Lower lobe of right lung (tissue), 2 donors: ENCODE measurements around the gene FUNDC1. TPM values are rescaled to one million over a fixed set of nuclear protein-coding genes. Genes with fewer than 3 reads are reported as not detected.

ENCODE experiments used
- ATAC-seq, 2 donors: fragments of 200-7000 bp; cut with Tn5 transposase; one replicate each; pipeline ENCODE4 v1.9.1; 2020 to 2022; ENCODE audit warnings: mild to moderate bottlenecking in 2 of 2, moderate library complexity in 2 of 2
- DNase-seq: peaks from one replicate; pipeline ENCODE4 v3.0.0-alpha.2; 2020
- H3K27ac ChIP-seq: fragments of 200-600 bp; one replicate; pipeline ENCODE4 v1.8.0; 2022
- H3K27me3 ChIP-seq: fragments of 200-600 bp; one replicate; pipeline ENCODE4 v1.8.0; 2022; ENCODE audit warnings: low read depth
- H3K36me3 ChIP-seq: fragments of 200-600 bp; one replicate; pipeline ENCODE4 v1.8.0; 2022; ENCODE audit warnings: mild to moderate bottlenecking
- H3K4me1 ChIP-seq: fragments of 200-600 bp; one replicate; pipeline ENCODE4 v1.8.0; 2022
- H3K4me3 ChIP-seq: fragments of 200-600 bp; one replicate; pipeline ENCODE4 v1.8.0; 2022; ENCODE audit warnings: mild to moderate bottlenecking
- H3K9me3 ChIP-seq: fragments of 200-600 bp; one replicate; pipeline ENCODE4 v1.8.0; 2022
- CTCF ChIP-seq: fragments of 200-600 bp; IDR thresholded peaks from one replicate; pipeline ENCODE4 v1.8.0; 2022; ENCODE audit warnings: antibody characterized with exemption, mild to moderate bottlenecking
- intact Hi-C: fragments of 100-400 bp; cut with DNase I; formaldehyde crosslinking; loops from one replicate; pipeline ENCODE4 v1.11.0; 2022
- long read RNA-seq: library from polyadenylated mRNA; unstranded; transcript quantifications from one replicate; pipeline ENCODE4 v2.0.0, GENCODE V29; 2021
- total RNA-seq: library from RNA; stranded (reverse); fragmentation: NEBNext Ultra II Directional; extraction: Animal tissue kit (Norgen Biotek cat#: 25700); gene quantifications from one replicate; pipeline ENCODE4 v1.2.1, GENCODE V29; 2021
- donor health status: DM: no; HTN: yes; CAD: no; lungs with severe emphysema.

Gene FUNDC1, protein sequence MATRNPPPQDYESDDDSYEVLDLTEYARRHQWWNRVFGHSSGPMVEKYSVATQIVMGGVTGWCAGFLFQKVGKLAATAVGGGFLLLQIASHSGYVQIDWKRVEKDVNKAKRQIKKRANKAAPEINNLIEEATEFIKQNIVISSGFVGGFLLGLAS
- total RNA-seq = 9.1 TPM
- long read RNA-seq, partial matches to known transcripts = 0 of 4 reads
- long read RNA-seq, other reads (novel, unspliced or antisense) = 0 of 4 reads

DNA sequence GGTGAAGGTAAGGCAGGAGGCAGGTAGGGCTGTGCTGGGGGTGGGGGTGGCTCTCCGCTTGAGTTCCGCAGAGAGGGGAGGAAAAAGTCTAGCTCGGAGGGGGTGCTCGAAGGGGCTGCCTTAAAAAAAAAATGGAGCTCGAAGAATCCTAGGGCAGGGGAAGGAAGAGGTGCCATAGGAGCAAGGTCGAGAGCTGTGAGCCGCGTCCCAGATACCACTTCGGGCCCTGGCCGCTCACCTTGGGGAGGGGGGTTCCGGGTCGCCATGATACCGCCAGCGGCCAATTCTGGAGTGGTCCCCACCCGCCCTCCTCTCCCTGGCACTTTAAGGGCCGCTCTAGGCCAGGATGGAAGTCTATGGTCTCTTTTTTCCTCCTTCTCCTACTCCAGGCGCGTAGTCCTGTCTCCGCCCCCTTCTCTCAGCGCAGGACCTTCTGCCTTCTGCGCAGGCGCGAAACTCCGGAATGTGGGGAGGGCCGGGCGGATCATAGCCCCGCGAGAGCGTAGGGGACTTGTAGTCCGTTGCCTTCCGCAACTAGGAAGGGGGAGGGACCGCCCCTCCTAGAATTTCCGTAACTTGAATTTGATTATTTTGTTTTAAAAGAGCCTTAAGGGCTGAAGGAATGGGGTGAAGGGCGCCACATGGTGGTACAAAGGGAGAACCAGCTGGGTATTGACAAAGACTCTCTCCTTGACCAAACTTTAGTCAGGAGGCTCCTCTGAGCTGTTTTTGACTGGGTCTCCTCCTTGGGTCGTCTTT lies at the start of gene FUNDC1:
FUNDC1 (minus strand) TSS at position 293 of the 759 bp plus-strand sequence; CDS start at position 266, 27 bp downstream.
- Histone ChIP-seq H3K36me3 (no peaks in the 10 kb centered on the region), H3K27me3 (no peaks in the 10 kb centered on the region), H3K4me1 (no peaks in the 10 kb centered on the region), H3K9me3 (no peaks in the 10 kb centered on the region), H3K4me3 (peak within 1 kb of the TSS; percentile 65), H3K27ac (peak within 1 kb of the TSS; percentile 68)
- ATAC-seq = peak; percentile 99 to 100
- peak; percentile 25 for TF ChIP-seq CTCF
- DNase-seq = peak; percentile 94
- intact Hi-C loops = no loop called here

DNA sequence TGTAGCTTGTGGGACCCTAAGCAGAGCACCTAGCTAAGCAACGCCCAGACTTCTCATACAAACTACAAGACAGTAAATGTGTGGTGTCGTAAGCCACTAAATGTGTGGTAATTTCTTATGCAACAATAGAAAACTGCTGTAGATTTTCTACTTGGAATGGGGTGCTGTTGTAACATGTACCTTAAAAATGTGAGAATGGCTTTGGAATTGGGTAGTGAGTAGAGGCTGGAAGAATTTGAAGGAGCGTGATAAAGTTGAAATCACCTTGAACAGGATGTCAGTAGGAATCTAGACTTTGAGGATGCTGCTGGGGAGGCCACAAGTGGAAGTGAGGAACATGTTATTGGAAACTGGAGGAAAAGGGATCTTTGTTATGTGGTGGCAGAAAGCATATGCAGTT lies 43.2 kb upstream of the FUNDC1 start:
- TF ChIP-seq CTCF = no peak
- no peaks in the 10 kb centered on the region for H3K27me3 ChIP-seq
- DNase-seq = no peak
- H3K27ac ChIP-seq = no peak overlapping the region
- H3K4me3 ChIP-seq = no peak overlapping the region
- H3K4me1 ChIP-seq = no peaks in the 10 kb centered on the region
- ATAC-seq = no peak
- intact Hi-C loops = no loop called here
- no peaks in the 10 kb centered on the region for H3K36me3 ChIP-seq
- no peaks in the 10 kb centered on the region for H3K9me3 ChIP-seq

GRCh38 chrX:44580466-44580865 lies 37.8 kb upstream of the FUNDC1 start:
- no peak for ATAC-seq
- Histone ChIP-seq H3K36me3 (no peaks in the 10 kb centered on the region), H3K27me3 (no peaks in the 10 kb centered on the region), H3K9me3 (no peaks in the 10 kb centered on the region), H3K4me3 (no peak overlapping the region), H3K27ac (no peak overlapping the region), H3K4me1 (no peaks in the 10 kb centered on the region)
- intact Hi-C loops = no loop called here
- no peak for DNase-seq
- no peak for TF ChIP-seq CTCF

DNA sequence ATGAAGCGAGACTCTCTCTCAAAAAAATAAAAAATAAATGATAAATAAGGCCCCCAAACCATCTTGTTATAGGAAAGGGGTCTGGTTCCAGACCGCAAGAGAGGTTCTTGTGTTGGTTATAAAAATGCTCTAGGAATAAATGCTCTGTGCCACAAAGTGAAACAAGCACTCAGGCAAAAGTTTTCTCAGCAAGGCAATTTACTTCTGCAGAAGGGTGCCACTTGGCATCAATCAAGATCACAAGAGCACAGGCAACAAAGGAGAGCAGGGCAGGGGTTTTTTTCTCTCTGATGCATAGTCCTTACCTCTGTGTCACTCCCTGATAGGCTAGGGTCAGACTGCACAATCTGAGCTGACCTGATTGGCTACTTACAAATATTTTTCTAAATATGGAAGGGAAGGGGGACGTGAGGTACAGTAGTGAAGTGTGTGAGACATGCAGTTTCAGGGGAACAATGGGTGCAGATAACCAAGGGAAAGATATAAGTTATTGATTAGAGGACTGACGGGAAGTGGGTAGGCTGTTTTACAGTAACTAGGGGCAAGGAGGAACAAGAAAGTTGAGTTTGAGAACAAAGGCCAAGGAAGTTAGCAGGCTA lies 29.8 kb upstream of the FUNDC1 start:
- DNase-seq (no peak), ATAC-seq (no peak)
- TF ChIP-seq CTCF = no peak
- Histone ChIP-seq H3K27ac (no peak overlapping the region), H3K9me3 (no peaks in the 10 kb centered on the region), H3K4me1 (no peaks in the 10 kb centered on the region), H3K4me3 (no peak overlapping the region), H3K27me3 (no peaks in the 10 kb centered on the region), H3K36me3 (no peaks in the 10 kb centered on the region)
- intact Hi-C loops = no loop called here

- TF ChIP-seq CTCF = no peak
- Histone ChIP-seq H3K27me3 (no peaks in the 10 kb centered on the region), H3K4me1 (no peaks in the 10 kb centered on the region), H3K27ac (no peak overlapping the region), H3K36me3 (no peaks in the 10 kb centered on the region), H3K4me3 (no peak overlapping the region), H3K9me3 (no peaks in the 10 kb centered on the region)
- DNase-seq = no peak
- no peak for ATAC-seq
- intact Hi-C loops = no loop called here
These were observed 27.9 kb upstream of the FUNDC1 start for GRCh38 chrX:44570522-44570921.
